ENCODE data around the gene RNF44.

The RNF44 gene

DNA sequence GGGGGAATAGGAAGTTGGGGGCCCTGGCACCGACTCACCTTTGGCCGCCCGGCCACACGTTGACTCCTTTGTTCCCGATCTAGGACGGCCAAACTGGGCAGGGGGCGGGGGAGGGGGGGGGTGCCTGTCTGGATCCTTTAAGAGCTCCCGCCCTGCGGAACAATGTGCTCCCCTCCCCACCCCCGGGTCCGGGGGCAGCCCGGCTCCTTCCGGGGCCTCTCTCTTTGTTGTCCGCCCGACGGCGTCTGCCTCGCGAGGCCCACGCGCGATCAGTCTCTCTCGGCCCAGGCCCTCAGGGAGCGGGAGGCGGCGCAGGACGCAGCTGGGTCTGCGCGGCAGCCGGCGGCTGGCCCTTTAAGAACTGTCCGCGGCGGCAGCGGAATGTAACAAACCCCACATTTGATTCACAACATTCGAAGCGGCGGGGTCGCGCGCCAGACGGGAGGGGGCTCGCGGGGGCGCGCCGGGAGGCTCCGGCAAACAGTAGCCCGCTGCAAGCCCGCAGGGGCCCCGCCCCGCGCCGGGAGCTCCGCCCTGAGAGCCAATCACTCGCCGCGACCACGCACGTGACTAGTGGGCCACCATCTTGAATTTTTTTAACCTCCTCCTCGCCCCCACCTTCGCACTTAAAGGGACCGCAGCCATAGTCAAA, at the start of gene RNF44:
RNF44 (minus strand) TSS at position 501 of the 652 bp plus-strand sequence. CDS start 4,930 bp downstream, outside the sequence.
- DNase-seq: peak; percentile 88

GRCh38 chr5:176583076-176583475, 45.9 kb upstream of the RNF44 start:
- DNase-seq: no peak

DNA sequence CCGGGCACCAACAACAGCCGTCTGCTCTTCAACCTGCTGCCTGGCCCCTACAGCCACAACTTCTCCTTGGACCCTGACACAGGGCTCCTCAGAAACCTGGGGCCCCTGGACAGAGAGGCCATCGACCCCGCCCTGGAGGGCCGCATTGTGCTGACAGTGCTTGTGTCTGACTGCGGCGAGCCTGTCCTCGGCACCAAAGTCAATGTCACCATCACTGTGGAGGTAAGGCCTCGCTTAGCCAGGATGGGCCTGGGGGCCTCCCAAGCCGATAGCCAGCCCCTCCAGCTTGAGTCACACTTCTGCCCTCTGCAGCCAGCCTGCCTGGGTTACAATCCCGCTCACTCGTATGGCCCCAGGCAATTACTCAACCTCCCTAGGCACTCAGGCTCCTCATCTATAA, 44.2 kb upstream of the RNF44 start:
- DNase-seq: no peak

DNA sequence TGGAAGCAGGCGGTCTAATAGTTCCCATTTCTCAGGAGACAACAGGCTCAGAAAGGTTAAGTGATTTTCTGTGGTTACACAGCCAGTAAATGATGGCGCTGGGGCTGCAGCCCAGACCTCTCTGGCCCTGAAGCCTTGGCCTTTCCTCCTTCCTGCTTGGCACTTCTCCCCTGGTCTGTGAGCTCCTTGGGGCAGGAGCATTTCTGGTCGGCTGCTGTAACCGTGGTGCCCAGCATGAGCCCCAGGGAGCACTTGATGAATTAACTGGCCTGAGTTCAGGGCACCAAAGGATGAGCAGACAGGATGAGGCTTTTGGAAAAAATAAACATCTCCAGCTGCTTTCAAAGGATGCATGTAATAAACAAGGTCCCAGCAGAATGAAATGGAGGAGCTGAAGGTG, 42.1 kb upstream of the RNF44 start:
- no peak for DNase-seq

- no peak for DNase-seq
Observed at GRCh38 chr5:176578391-176578808, 41.2 kb upstream of the RNF44 start.

DNA sequence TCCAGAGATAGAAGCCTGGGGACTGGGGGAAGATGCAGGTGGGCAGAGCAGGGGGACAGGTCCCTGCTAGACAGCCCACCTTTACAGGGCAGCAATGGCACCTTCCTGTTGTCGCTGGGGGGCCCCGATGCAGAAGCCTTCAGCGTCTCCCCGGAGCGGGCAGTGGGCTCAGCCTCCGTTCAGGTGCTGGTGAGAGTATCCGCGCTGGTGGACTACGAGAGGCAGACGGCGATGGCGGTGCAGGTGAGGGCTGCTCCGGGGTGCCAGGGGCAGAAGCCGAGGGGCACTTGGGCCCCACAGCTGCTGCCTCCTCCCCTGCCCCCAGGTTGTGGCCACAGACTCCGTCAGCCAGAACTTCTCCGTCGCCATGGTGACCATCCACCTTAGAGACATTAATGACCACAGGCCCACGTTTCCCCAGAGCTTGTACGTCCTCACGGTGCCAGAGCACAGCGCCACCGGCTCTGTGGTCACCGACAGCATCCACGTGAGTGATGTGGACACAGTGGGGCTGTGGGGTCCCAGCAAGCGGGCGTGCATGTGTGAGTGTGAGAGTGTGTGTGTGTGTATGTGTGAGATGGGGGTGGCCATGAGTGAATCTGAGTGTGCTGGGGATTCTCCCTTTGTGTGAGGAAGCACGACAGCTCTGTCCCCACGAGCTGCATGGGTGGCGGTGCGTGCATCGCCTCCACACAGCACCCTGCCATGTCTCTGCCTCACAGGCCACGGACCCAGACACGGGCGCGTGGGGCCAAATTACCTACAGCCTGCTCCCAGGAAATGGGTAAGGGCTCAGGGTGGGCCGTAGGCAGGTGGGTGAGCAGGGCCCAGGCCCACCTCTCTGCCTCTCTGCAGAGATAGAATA, 40.3 kb upstream of the RNF44 start:
- DNase-seq: no peak

DNA sequence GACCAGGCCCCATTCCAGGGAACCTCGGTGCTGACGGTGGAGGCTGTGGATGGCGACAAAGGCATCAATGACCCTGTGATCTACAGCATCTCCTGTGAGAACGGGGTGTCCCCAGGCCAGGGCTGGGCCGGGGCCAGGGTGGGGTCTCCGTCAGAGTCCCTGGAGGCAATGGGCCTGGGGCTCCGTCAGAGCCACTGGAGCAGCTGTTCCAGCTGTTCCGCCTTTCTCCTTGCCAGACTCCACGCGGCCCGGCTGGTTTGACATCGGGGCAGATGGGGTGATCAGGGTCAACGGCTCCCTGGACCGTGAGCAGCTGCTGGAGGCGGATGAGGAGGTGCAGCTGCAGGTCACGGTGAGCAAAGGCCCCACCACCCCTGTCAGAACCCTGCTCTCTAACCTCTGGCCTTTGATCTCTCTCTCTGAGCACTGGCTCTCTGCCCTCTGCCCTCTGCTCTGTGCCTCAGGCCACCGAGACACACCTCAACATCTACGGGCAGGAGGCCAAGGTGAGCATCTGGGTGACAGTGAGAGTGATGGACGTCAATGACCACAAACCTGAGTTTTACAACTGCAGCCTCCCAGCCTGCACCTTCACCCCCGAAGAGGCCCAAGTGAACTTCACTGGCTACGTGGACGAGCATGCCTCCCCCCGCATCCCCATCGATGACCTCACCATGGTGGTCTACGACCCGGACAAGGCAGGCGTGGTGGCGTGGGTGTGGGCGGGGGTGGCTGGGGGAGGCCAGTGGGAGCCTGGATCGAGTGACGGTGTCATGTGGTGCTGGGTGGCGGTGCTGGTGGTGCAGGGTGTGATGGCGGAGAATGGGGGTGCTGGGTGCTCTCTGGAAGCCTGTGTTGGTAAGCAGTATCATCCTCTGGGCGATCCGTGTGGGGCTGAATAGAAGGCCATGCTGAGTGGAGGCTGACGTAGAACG, 38.6 kb upstream of the RNF44 start:
- DNase-seq: no peak

- DNase-seq: no peak
Observed at GRCh38 chr5:176575066-176575465, 37.9 kb upstream of the RNF44 start.

DNA sequence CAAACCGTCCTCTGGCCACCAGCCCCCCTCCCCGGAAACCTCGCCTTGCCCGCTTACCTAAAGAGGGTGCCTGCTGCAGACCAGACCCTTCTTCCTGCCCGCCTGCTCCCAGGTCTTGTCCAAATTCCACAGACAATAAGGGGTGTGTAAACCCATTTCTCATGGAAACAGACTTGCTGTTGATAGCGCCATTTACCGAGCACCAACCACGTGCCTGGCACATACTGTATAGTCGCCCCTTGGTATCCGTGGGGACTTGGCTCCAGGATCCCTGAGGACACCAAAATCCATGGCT, 37.0 kb upstream of the RNF44 start:
- DNase-seq: no peak

DNA sequence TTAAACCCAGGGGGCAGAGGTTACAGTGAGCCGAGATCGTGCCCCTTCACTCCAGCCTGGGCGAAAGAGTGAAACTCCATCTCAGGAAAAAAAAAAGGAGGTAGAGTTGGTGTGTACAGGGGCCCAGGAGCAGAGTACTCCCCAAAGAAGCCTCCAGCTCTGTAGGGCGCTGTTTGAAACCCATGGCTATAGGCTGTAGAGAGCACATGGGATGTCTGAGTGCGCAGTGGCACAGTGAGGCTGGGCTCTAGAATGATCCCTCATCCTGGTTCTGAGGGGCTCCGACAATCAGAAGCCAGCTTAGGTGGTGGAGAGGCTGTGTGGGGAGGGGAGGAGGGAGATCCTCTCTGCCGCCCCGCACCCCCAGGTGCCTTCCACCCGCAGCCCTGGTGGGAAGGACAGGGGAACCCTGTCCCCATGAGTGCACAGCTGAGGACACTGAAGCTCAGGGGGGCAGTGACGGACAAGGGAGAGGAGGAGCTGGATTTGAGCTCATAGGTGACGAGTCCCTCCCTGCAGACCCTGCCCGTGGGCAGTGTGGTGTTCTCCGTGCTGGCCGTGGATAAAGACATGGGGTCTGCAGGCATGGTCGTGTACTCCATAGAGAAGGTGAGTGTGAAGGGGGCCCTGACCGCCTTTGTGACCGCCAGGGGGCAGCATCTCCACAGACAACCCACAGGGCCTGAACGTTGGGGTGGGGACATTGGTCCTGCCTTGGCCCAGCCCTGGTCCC, 36.5 kb upstream of the RNF44 start:
- no peak for DNase-seq

GRCh38 chr5:176570044-176570443, 32.8 kb upstream of the RNF44 start:
- DNase-seq: no peak

- no peak for DNase-seq
Observed at GRCh38 chr5:176568657-176569056, 31.5 kb upstream of the RNF44 start.

- no peak for DNase-seq
Observed at GRCh38 chr5:176565760-176566288, 28.6 kb upstream of the RNF44 start.

DNA sequence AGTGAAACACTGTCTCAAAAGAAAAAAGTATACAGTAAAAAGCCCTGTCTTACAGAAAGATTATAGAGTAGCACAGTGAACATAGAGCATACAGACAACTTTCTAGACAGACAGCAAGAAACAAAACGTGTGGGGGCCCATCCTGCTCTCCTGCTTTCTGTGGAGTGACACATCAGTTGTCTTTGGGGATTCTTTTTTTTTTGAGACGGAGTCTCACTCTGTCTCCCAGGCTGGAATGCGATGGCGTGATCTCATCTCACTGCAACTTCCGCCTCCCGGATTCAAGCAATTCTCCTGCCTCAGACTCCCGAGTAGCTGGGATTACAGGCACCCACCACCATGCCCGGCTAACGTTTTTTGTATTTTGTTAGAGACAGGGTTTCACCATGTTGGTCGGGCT, 26.8 kb upstream of the RNF44 start:
- DNase-seq: no peak

GRCh38 chr5:176562189-176562588, 25.0 kb upstream of the RNF44 start:
- no peak for DNase-seq

- DNase-seq: no peak
Observed at GRCh38 chr5:176561259-176561658, 24.1 kb upstream of the RNF44 start.

DNA sequence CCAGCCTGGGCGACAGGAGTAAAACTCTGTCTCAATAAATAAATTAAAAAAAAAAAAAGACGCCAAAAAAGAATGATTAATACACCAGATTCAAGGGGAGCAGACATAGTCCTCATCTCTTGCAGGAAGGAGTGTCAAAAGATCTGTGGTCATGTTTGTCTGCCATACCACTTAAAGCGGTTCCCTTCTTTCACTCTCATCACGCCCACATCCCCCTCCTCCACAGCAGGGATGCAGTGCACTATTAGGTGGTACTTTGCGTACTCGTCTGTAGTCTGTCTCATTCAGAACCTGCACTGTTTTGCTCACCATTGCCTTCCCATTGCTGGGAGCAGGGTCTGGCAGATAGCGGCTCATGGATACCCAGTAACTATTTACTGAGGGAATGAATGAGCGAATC, 23.2 kb upstream of the RNF44 start:
- no peak for DNase-seq

DNA sequence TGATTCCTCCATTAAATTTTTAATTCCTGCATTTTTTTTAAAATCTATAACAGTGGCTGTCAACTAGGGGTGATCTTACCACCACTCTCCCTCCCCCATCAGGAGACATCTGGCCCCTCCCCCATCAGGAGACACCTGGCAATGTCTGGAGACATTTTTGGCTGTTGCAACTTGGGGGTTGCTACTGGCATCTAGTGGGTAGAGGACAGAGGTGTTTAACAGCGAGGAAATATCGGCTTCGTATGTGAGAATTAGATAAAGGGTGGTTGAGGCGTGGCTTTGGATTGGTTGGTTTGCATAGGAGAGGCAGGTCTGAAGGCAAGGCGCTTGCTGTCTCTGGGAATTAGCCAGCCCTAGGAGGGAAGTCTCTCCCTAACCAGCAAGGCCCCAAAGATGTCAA, 22.5 kb upstream of the RNF44 start:
- no peak for DNase-seq

DNA sequence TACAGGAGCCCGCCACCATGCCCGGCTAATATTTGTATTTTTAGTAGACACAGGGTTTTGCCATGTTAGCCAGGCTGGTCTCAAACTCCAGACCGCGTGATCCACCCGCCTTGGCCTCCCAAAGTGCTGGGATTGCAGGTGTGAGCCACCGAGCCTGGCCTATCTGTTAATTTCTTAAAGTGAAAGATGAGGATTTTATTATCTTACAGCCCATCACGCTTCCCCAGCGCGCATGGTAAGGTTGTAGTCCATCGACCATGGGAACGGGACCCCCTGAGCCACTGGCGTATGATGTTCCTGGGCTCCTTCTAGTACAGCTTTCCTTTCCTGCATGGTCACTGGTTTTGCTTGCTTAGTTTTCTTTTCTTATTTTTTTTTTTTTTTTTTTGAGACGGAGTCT, 20.6 kb upstream of the RNF44 start:
- DNase-seq: no peak

DNA sequence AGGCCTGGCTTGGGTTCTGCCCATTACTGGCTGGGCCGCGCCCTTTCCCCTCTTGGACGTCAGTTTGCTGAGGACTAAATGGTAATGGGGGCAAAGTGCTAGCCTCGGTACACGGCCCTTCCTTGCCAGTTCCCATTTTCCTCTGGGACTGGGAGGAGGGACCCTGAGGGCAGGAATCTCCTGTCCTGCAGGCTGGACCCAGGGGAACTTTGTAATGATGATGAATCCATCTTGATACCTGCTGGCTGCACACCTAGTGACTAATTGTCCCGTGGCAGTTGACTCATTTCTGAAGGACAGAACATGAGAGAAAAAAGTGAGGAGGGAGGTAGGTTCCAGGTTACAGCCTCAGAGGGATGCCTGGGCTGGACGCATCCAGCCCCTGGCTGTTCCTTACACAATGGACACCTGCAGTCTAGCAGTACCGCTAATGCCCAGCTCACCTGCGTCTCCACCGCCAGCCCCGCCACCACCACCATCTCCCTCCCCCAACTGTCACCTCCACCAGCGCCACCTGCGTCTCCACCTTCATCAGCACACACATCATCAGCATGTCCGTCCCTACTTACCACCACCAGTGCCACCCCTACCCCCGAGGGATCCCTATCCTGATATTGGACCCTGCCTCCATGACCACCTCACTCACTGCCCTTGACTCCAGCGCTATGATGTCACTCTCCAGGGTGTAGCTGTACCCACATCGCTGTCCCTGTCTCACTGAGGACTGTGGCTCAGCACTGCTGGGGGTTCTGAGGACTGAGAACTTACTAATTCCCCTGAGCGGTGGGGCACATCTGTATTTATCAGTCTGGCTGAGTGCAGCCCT, 16.3 kb upstream of the RNF44 start:
- DNase-seq: no peak

- no peak for DNase-seq
Observed at GRCh38 chr5:176552332-176552869, 15.2 kb upstream of the RNF44 start.
